ENCODE measurements around the gene DPRX. TPM values are rescaled to one million over a fixed set of nuclear protein-coding genes. Genes with fewer than 3 reads are reported as not detected.

DPRX gene
- total and polyA plus RNA-seq, 10 donors = not detected

- Histone ChIP-seq H3K4me3 (no peak overlapping the region), H3K4me1 (no peaks in the 10 kb centered on the region), H3K27ac (no peak overlapping the region), H3K9me3 (peaks cover 0 to 16% (median 0%) of the 10 kb centered on the region in 8 donors), H3K36me3 (no peaks in the 10 kb centered on the region), H3K27me3 (replicated peaks in 1 of 7) (peaks cover 0 to 12% (median 0%) of the 10 kb centered on the region in 7 donors)
- no peak for DNase-seq
- 33 to 46% (median 37%) methylated on average over 8 of the region's 8 CpGs for WGBS, 5 donors
- intact Hi-C loops (cut with DNase I; ENCODE audit: low total_unique reads) = no loop called here
- TF ChIP-seq POLR2AphosphoS5 (IDR thresholded peaks at IDR 0.05) = no peak
- no peak for TF ChIP-seq POLR2A (IDR thresholded peaks at IDR 0.05)
- no peak for TF ChIP-seq CTCF (IDR thresholded peaks at IDR 0.05 in 8 of 11, conservative IDR thresholded peaks at IDR 0.05 in 3 of 11)
These were observed 9.7 kb upstream of the DPRX start for GRCh38 chr19:53621885-53622740.

- Histone ChIP-seq H3K27me3 (replicated peaks in 1 of 7) (peaks cover 0 to 12% (median 0%) of the 10 kb centered on the region in 7 donors), H3K4me3 (no peak overlapping the region), H3K36me3 (no peaks in the 10 kb centered on the region), H3K27ac (no peak overlapping the region), H3K9me3 (peaks cover 0 to 12% (median 0%) of the 10 kb centered on the region in 8 donors), H3K4me1 (no peaks in the 10 kb centered on the region)
- DNase-seq = no peak
- intact Hi-C loops (cut with DNase I; ENCODE audit: low total_unique reads) = no loop called here
- TF ChIP-seq CTCF (IDR thresholded peaks at IDR 0.05 in 8 of 11, conservative IDR thresholded peaks at IDR 0.05 in 3 of 11) (no peak), POLR2A (IDR thresholded peaks at IDR 0.05) (no peak), POLR2AphosphoS5 (IDR thresholded peaks at IDR 0.05) (no peak)
- WGBS, 5 donors = 50 to 60% (median 54%) methylated on average over 16 of the region's 16 CpGs
These were observed 6.8 kb upstream of the DPRX start for GRCh38 chr19:53624771-53625545.

DNA sequence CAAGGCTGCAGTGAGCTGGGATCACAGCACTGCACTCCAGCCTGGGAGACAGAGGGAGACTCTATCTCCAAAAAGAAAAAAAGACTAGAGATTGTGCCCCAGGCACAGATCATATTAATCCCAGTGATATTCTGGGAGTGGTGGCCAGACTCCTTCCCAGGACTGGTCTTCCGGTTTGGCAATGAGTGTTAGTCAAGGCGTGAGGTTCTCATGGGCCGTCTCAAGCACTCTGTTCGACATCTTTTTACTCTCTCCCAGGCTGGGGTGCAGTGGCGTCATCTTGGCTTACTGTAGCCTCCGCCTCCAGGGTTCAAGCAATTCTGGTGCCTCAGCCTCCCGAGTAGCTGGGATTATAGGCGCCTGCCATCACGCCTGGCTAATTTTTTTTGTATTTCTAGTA lies 5.3 kb upstream of the DPRX start:
- DNase-seq = no peak
- H3K4me3 ChIP-seq = no peak overlapping the region
- 90 to 97% (median 95%) methylated on average over 8 to 9 of the region's 9 CpGs for WGBS, 5 donors
- peaks cover 0 to 6% (median 0%) of the 10 kb centered on the region in 8 donors for H3K9me3 ChIP-seq
- H3K36me3 ChIP-seq = no peaks in the 10 kb centered on the region
- intact Hi-C loops (cut with DNase I; ENCODE audit: low total_unique reads) = no loop called here
- no peak overlapping the region for H3K27ac ChIP-seq
- TF ChIP-seq POLR2AphosphoS5 (IDR thresholded peaks at IDR 0.05) (no peak), CTCF (IDR thresholded peaks at IDR 0.05 in 8 of 11, conservative IDR thresholded peaks at IDR 0.05 in 3 of 11) (no peak), POLR2A (IDR thresholded peaks at IDR 0.05) (no peak)
- no peaks in the 10 kb centered on the region for H3K4me1 ChIP-seq
- peaks cover 0 to 12% (median 0%) of the 10 kb centered on the region in 7 donors for H3K27me3 ChIP-seq (replicated peaks in 1 of 7)

DNA sequence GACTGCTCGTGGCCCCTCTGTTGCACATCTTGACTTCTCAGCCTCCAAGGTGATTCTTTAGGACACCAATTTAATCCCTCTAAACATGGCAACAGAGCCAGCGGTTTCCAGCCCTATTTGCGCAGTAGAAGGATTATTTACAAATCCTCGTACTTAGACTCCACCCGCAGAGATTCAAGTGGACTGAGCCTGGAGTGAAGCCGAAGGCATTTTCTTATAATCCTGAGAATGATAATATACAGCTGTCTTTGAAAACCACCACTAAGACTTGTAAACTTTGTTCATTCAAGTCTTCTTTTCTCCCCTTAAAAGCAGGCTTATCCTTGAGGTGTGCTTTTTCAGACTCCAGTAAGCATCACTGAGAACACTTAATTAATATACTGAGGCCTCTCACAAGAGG lies 4.8 kb upstream of the DPRX start:
- Histone ChIP-seq H3K9me3 (peaks cover 0 to 6% (median 0%) of the 10 kb centered on the region in 8 donors), H3K27ac (no peak overlapping the region), H3K27me3 (replicated peaks in 1 of 7) (peaks cover 0 to 12% (median 0%) of the 10 kb centered on the region in 7 donors), H3K4me1 (no peaks in the 10 kb centered on the region), H3K4me3 (no peak overlapping the region), H3K36me3 (no peaks in the 10 kb centered on the region)
- WGBS, 5 donors = 81 to 90% (median 84%) methylated on average over 6 of the region's 6 CpGs
- no peak for TF ChIP-seq CTCF (IDR thresholded peaks at IDR 0.05 in 8 of 11, conservative IDR thresholded peaks at IDR 0.05 in 3 of 11)
- TF ChIP-seq POLR2AphosphoS5 (IDR thresholded peaks at IDR 0.05) = no peak
- no peak for TF ChIP-seq POLR2A (IDR thresholded peaks at IDR 0.05)
- intact Hi-C loops (cut with DNase I; ENCODE audit: low total_unique reads) = no loop called here
- no peak for DNase-seq
